RCC 7860 (cell line): ENCODE data around the gene RAB5B.
"Not testable (repeated sequence)": the region's sequence is repeated elsewhere in the genome, so short reads cannot be mapped to it uniquely, and the experiment has no call there.

Experiments used
- DNase-seq: peaks from one replicate; pipeline ENCODE4 v3.0.0-alpha.2; 2015; ENCODE audit warnings: low spot score
- FAIRE-seq: peaks from 2 replicates; lab custom pipeline; 2012; peaks lifted over from hg19 to GRCh38; lab: Jason Lieb, UNC

Gene RAB5B

DNA sequence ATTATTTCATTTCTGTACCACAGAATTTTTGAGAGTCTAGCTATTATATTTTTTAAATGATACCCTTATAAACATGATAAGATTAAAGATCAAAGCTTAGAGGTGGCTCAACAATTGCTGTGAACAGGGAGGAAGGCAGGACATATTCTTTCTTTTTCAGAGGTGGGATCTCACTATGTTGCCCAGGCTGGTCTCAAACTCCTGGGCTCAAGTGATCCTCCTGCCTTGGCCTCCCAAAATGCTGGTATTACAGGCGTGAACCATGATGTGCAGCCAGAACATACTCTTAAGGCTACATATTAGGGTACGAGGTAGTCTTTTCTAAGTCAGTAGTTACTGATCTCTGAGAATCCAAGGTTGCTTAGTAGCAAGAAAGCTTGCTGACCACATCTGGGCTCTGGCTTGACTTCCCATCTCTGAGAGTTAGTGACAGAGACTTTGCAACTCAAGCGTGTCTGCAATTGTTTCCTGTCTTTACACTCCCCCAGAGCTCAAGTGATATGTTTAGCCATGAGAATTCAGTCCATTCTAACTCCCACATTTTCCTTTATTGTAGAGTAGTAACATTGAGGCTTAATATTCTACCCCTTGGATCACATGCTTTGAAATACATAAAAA, 8.6 kb downstream of the RAB5B start:
- FAIRE-seq = peak; percentile 57

GRCh38 chr12:55983232-55983842, 9.5 kb downstream of the RAB5B start:
- DNase-seq = no peak
- no peak for FAIRE-seq

More for the DNA sequence above, 8.6 kb downstream of the RAB5B start:
- DNase-seq = peak; percentile 61

- no peak for DNase-seq
- no peak for FAIRE-seq
These were observed 11.0 kb downstream of the RAB5B start for GRCh38 chr12:55984861-55985260.

DNA sequence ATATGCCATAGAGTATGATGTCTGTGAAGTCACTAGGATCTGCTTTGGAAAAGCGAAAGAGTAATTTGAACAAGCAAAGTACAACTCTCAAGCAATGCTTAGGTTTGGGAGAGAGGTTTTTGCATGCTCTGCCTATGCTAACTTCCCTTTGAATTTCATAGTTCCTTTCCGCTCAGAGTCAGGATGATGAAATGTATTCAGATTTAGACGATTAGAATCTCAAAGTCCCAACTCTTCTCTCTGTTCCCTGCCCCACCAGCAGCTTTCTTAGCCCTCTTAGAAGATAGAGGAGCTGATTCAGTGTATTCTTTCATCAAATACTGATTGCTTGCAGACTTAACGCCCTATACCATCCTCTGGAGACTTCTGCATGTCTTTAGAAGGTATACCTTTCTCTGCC, 11.5 kb downstream of the RAB5B start:
- no peak for DNase-seq
- no peak for FAIRE-seq

- not testable (repeated sequence) for FAIRE-seq, DNase-seq
These were observed 12.1 kb downstream of the RAB5B start for GRCh38 chr12:55985976-55986375.

GRCh38 chr12:55991110-55991509, 17.2 kb downstream of the RAB5B start:
- no peak for FAIRE-seq
- DNase-seq = no peak

DNA sequence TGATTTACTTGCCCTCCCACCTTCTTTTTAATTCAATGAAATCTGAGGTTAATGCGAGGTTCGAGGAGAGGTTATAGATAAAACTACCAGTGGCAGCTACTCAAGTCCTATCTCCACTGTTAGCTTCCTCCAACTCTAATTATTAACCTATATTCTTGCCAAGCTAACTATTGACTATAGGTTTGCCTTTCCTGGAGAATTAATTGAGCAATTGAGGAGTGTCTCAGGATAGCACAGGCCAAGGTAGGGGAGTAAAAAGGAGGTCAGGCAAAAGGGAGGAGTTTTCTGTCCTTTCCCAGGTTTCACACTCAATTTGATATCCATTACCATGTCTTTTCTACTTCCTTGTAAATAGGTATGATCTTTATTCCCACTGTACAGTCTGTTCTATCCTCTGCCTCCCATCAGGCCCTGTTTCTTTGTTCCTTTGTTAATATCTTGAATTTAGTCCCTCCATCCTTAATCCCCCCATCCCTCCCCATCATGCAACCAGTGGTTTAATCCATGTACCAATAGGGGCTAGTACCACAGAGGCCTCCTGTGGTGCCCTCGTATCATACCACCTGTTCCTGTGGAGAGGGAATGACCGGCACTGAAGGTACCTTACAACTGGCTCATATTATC, 19.5 kb downstream of the RAB5B start:
- DNase-seq (no peak), FAIRE-seq (no peak)

- no peak for DNase-seq
- FAIRE-seq = no peak
These were observed 21.5 kb downstream of the RAB5B start for GRCh38 chr12:55995366-55995765.

GRCh38 chr12:55996201-55996714, 22.4 kb downstream of the RAB5B start:
- DNase-seq (peak; percentile 55), FAIRE-seq (peak; percentile 72)

DNA sequence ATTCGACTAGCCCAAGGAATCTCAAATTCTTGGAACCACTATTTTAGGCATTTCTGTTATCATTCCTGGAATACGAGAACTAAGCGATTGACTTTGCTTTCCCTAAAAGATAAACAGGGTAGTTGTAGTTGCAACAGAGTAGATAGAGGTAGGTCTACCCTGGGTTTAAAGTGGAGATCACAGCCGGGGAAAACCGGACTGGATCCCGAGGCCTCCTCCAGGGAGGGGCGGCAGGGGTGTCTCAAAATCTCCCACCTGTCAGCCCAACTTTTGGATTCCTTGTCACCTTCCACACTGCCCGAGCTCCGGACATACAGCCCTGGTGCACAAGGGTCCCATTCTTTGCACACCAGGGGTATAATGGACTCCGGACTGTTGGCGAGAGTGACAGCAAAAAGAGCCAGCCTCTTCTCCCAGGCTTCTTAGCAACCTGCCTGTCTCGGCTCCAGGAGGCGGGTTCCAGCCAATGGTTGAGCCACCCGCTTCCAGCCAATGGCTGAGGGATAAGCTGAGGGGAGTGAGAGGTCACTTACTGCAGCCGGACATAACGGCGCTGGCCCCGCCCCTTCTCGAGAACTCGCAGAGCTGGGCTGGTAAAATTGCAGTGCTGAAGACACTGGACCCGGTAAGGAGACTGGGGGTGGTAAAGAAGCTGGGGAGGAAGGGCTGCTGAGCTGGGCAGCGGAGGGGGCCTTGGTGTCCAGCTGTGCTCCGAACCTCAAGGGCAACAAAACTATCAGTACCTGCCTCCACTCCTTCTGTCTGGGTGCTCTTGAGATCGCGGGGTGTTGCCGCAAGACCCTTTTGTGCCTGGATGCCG, 23.0 kb downstream of the RAB5B start, which contains the start of gene SUOX:
TSS of gene SUOX (plus strand) at position 562 of the 820 bp plus-strand sequence. CDS start 4,946 bp downstream, outside the sequence.
- FAIRE-seq = peak; percentile 89
- DNase-seq = peak; percentile 87

- FAIRE-seq = no peak
- no peak for DNase-seq
These were observed 23.6 kb downstream of the RAB5B start for GRCh38 chr12:55997535-55997859.

DNA sequence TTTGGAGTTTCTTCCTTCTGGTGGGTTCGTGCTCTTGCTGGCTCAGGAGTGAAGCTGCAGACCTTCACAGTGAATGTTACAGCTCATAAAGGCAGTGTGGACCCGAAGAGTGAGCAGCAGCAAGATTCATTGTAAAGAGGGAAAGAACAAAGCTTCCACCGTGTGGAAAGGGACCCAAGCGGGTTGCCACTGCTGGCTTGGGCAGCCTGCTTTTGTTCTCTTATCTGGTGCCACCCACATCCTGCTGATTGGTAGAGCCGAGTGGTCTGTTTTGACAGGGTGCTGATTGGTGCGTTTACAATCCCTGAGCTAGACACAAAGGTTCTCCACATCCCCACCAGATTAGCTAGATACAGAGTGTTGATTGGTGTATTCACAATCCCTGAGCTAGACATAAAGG, 25.6 kb downstream of the RAB5B start:
- not testable (repeated sequence) for FAIRE-seq, DNase-seq

- not testable (repeated sequence) for FAIRE-seq
These were observed 26.2 kb downstream of the RAB5B start for GRCh38 chr12:55999999-56000540.

GRCh38 chr12:56001487-56002100, 27.7 kb downstream of the RAB5B start:
- DNase-seq = no peak
- no peak for FAIRE-seq

More at GRCh38 chr12:55999999-56000540, 26.2 kb downstream of the RAB5B start:
- DNase-seq = not testable (repeated sequence)

- DNase-seq, FAIRE-seq: not testable (repeated sequence)
These were observed 29.5 kb downstream of the RAB5B start for GRCh38 chr12:56003376-56003775.

DNA sequence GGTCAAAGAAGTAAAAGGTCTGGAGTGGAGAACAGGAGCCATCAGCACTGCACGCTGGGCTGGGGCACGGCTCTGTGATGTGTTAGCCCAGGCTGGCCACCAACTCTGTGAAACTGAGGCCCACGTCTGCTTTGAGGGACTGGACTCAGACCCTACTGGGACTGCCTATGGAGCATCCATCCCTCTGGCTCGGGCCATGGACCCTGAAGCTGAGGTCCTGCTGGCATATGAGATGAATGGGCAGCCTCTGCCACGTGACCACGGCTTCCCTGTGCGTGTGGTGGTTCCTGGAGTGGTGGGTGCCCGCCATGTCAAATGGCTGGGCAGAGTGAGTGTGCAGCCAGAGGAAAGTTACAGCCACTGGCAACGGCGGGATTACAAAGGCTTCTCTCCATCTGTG, 30.3 kb downstream of the RAB5B start:
- no peak for FAIRE-seq
- no peak for DNase-seq

DNA sequence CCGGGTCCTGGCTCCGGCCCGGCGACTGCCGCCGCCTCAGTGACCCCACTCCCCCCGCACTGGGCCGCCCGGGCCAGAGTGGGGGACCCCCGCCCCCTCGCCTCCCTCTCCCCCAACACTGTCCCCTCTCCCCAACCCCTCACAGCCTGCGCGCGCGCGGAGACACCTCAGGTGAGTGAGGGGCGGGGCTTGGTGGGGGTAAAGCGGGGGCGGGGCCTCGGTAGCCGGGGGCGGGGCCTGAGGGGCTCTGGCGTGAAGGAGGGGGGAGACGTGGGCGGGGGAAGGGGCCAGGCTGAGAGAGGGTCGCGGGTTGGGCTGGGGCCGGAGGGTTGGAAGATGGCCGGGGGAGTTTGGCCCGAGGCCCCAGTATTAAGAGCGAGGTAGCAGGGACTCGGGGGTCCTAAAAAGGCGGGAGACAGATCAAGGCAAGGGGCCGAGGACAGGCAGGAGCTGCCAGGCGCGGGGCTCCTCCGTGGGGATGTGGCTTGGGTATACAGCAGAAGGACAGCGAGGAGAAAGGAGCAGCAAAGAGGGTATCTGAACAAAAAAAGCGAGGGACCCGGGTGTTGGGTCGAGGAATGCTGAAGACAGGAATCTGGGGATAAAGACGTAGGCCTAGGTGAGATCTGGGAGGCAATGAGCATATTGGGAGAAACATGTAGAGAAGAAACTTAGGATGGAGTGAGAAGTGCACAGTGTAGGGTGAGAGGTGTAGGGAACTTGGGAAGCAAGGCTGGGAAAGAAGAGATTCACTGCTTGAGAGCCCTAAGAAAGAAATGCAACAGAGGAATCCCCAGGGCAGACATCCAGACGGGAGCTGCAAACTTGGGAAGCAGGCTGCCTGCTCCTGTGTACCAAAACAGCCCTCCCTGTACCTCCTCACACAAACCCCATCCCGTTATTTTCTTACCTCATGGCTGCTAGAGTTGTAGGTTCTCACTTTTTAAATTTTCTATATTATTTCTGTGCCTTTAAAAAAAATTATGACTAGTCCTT, 34.0 kb downstream of the RAB5B start:
- no peak for DNase-seq
- no peak for FAIRE-seq

GRCh38 chr12:56010111-56010570, 36.3 kb downstream of the RAB5B start:
- FAIRE-seq = no peak
- no peak for DNase-seq

- no peak for DNase-seq
- FAIRE-seq = no peak
These were observed 37.7 kb downstream of the RAB5B start for GRCh38 chr12:56011509-56012090.
